Measurements from ENCODE around the gene CBS. TPM values are rescaled to one million over a fixed set of nuclear protein-coding genes. Genes with fewer than 3 reads are reported as not detected.
"Not testable (repeated sequence)": the region's sequence is repeated elsewhere in the genome, so short reads cannot be mapped to it uniquely, and the experiment has no call there.

CBS gene
- total RNA-seq, 2 donors from 2014 or later: 272 to 303 TPM

GRCh38 chr21:43045876-43046821 lies 29.5 kb downstream of the CBS start:
- not testable (repeated sequence) for H3K36me3 Mint-ChIP-seq (ENCODE audit: low read depth); H3K9me3 Mint-ChIP-seq; H3K4me3 ChIP-seq (ENCODE audit: low read length); H3K27ac Mint-ChIP-seq; H3K27me3 Mint-ChIP-seq (ENCODE audit: insufficient read depth); H3K4me1 Mint-ChIP-seq; H3K9ac ChIP-seq (ENCODE audit: extremely low read depth, low read length, poor library complexity, severe bottlenecking); H3K4me3 Mint-ChIP-seq; H3K4me1 ChIP-seq (ENCODE audit: control insufficient read depth, insufficient read depth, low read length); H3K27me3 ChIP-seq (ENCODE audit: control insufficient read depth, insufficient read depth, low read length, poor library complexity, severe bottlenecking); H3K27ac ChIP-seq (ENCODE audit: low read depth, low read length); H3K36me3 ChIP-seq (ENCODE audit: control insufficient read depth, insufficient read depth, low read length); H3K9me3 ChIP-seq (ENCODE audit: control insufficient read depth, low read length)
- DNase-seq: peak; percentile 34
- WGBS, 2 experiments (ENCODE audit: insufficient coverage in 1 of 2, insufficient read length in 1 of 2): 78% methylated on average over 15 of the region's 21 CpGs; no CpG with 5 or more reads in 1 of the 2 experiments

- WGBS, 2 experiments (ENCODE audit: insufficient coverage in 1 of 2, insufficient read length in 1 of 2): 94% methylated on average over 6 of the region's 17 CpGs; no CpG with 5 or more reads in 1 of the 2 experiments
- H3K4me1 Mint-ChIP-seq; H3K9ac ChIP-seq (ENCODE audit: extremely low read depth, low read length, poor library complexity, severe bottlenecking); H3K27me3 ChIP-seq (ENCODE audit: control insufficient read depth, insufficient read depth, low read length, poor library complexity, severe bottlenecking); H3K9me3 ChIP-seq (ENCODE audit: control insufficient read depth, low read length); H3K4me3 ChIP-seq (ENCODE audit: low read length); H3K27ac Mint-ChIP-seq; H3K36me3 ChIP-seq (ENCODE audit: control insufficient read depth, insufficient read depth, low read length); H3K4me3 Mint-ChIP-seq; H3K36me3 Mint-ChIP-seq (ENCODE audit: low read depth); H3K27me3 Mint-ChIP-seq (ENCODE audit: insufficient read depth); H3K27ac ChIP-seq (ENCODE audit: low read depth, low read length); H3K9me3 Mint-ChIP-seq; H3K4me1 ChIP-seq (ENCODE audit: control insufficient read depth, insufficient read depth, low read length): not testable (repeated sequence)
- peak; percentile 39 for DNase-seq
Measured at GRCh38 chr21:43045165-43045875, 30.3 kb downstream of the CBS start.

GRCh38 chr21:43044547-43044946 lies 31.1 kb downstream of the CBS start:
- not testable (repeated sequence) for H3K27ac ChIP-seq (ENCODE audit: low read depth, low read length); H3K9ac ChIP-seq (ENCODE audit: extremely low read depth, low read length, poor library complexity, severe bottlenecking); H3K9me3 ChIP-seq (ENCODE audit: control insufficient read depth, low read length); H3K27me3 ChIP-seq (ENCODE audit: control insufficient read depth, insufficient read depth, low read length, poor library complexity, severe bottlenecking); H3K27me3 Mint-ChIP-seq (ENCODE audit: insufficient read depth); H3K36me3 ChIP-seq (ENCODE audit: control insufficient read depth, insufficient read depth, low read length); H3K36me3 Mint-ChIP-seq (ENCODE audit: low read depth); H3K4me3 Mint-ChIP-seq; H3K4me1 Mint-ChIP-seq; H3K27ac Mint-ChIP-seq; H3K4me3 ChIP-seq (ENCODE audit: low read length); H3K4me1 ChIP-seq (ENCODE audit: control insufficient read depth, insufficient read depth, low read length); H3K9me3 Mint-ChIP-seq
- peak; percentile 20 for DNase-seq
- 93% methylated on average over 10 of the region's 14 CpGs; no CpG with 5 or more reads in 1 of the 2 experiments for WGBS, 2 experiments (ENCODE audit: insufficient coverage in 1 of 2, insufficient read length in 1 of 2)

- not testable (repeated sequence) for H3K9ac ChIP-seq (ENCODE audit: extremely low read depth, low read length, poor library complexity, severe bottlenecking); H3K36me3 Mint-ChIP-seq (ENCODE audit: low read depth); H3K9me3 Mint-ChIP-seq; H3K4me3 ChIP-seq (ENCODE audit: low read length); H3K27ac ChIP-seq (ENCODE audit: low read depth, low read length); H3K9me3 ChIP-seq (ENCODE audit: control insufficient read depth, low read length); DNase-seq; H3K36me3 ChIP-seq (ENCODE audit: control insufficient read depth, insufficient read depth, low read length); H3K4me3 Mint-ChIP-seq; H3K27me3 ChIP-seq (ENCODE audit: control insufficient read depth, insufficient read depth, low read length, poor library complexity, severe bottlenecking); H3K27me3 Mint-ChIP-seq (ENCODE audit: insufficient read depth); H3K27ac Mint-ChIP-seq; H3K4me1 ChIP-seq (ENCODE audit: control insufficient read depth, insufficient read depth, low read length); H3K4me1 Mint-ChIP-seq
- 94 to 98% methylated on average over 3 to 8 of the region's 14 CpGs for WGBS, 2 experiments (ENCODE audit: insufficient coverage in 1 of 2, insufficient read length in 1 of 2)
Measured at GRCh38 chr21:43043291-43043690, 32.3 kb downstream of the CBS start.

GRCh38 chr21:43042169-43042568 lies 33.5 kb downstream of the CBS start:
- H3K27me3 Mint-ChIP-seq (ENCODE audit: insufficient read depth); H3K36me3 Mint-ChIP-seq (ENCODE audit: low read depth); H3K27ac ChIP-seq (ENCODE audit: low read depth, low read length); H3K4me1 ChIP-seq (ENCODE audit: control insufficient read depth, insufficient read depth, low read length); H3K9ac ChIP-seq (ENCODE audit: extremely low read depth, low read length, poor library complexity, severe bottlenecking); H3K4me3 Mint-ChIP-seq; H3K27me3 ChIP-seq (ENCODE audit: control insufficient read depth, insufficient read depth, low read length, poor library complexity, severe bottlenecking); H3K4me3 ChIP-seq (ENCODE audit: low read length); H3K9me3 Mint-ChIP-seq; DNase-seq; H3K27ac Mint-ChIP-seq; H3K9me3 ChIP-seq (ENCODE audit: control insufficient read depth, low read length); H3K4me1 Mint-ChIP-seq; H3K36me3 ChIP-seq (ENCODE audit: control insufficient read depth, insufficient read depth, low read length): not testable (repeated sequence)
- 97% methylated on average over 3 of the region's 5 CpGs; no CpG with 5 or more reads in 1 of the 2 experiments for WGBS, 2 experiments (ENCODE audit: insufficient coverage in 1 of 2, insufficient read length in 1 of 2)

GRCh38 chr21:43038659-43039044 lies 37.0 kb downstream of the CBS start:
- not testable (repeated sequence) for H3K27ac Mint-ChIP-seq; DNase-seq; H3K9me3 Mint-ChIP-seq; H3K4me3 Mint-ChIP-seq; H3K4me3 ChIP-seq (ENCODE audit: low read length); H3K9ac ChIP-seq (ENCODE audit: extremely low read depth, low read length, poor library complexity, severe bottlenecking); H3K9me3 ChIP-seq (ENCODE audit: control insufficient read depth, low read length); H3K27me3 ChIP-seq (ENCODE audit: control insufficient read depth, insufficient read depth, low read length, poor library complexity, severe bottlenecking); H3K36me3 Mint-ChIP-seq (ENCODE audit: low read depth); H3K27me3 Mint-ChIP-seq (ENCODE audit: insufficient read depth); H3K4me1 ChIP-seq (ENCODE audit: control insufficient read depth, insufficient read depth, low read length); H3K4me1 Mint-ChIP-seq; H3K27ac ChIP-seq (ENCODE audit: low read depth, low read length)
- WGBS, 2 experiments (ENCODE audit: insufficient coverage in 1 of 2, insufficient read length in 1 of 2): 87 to 100% methylated on average over 1 to 2 of the region's 10 CpGs
- peaks cover 13% of the 10 kb centered on the region for H3K36me3 ChIP-seq (ENCODE audit: control insufficient read depth, insufficient read depth, low read length)

Data from endodermal cell (in vitro differentiated cells).